ENCODE measurements around the gene MBP.
"Not testable (repeated sequence)": the region's sequence is repeated elsewhere in the genome, so short reads cannot be mapped to it uniquely, and the experiment has no call there.

The MBP gene

DNA sequence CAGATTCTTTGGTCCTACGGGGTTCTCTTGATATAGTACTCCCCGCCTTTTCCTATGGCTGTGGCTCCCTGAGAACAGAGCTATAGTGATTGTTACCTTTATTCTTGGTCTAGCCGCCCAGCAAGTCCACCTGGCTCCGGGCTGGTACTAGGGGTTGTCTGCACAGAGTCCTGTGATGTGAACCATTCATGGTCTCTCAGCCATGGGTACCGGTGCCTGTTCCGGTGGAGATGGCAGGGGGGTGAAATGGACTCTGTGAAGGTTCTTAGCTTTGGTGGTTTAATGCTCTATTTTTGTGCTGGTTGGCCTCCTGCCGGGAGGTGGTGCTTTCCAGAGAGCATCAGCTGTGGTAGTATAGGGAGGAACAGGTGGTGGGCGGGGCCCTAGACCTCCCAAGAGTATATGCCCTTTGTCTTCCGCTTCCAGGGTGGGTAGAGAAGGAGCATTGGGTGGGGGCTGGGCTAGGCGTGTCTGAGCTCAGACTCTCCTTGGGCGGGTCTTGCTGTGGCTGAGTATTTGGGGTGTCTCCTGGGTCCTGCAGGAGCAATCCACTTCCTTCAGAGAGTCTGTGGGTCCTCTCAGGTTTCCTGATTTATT, 166.9 kb downstream of the MBP start:
- DNase-seq = peak in 1 of 2 donors; percentile 77

DNA sequence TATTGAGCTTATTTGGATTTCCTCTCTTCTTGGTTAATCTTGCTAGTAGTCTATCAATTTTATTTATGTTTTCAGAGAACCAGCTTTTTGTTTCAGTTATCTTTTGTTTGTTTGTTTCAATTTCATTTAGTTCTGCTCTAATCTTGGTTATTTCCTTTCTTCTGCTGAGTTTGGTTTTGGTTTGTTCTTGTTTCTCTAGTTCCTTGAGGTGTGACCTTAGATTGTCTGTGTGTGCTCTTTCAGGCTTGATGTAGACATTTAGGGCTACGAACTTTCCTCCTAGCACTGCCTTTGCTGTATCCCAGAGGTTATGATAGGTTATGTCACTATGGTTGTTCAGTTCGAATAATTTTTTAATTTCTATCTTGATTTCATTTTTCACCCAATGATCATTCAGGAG, 168.6 kb downstream of the MBP start:
- DNase-seq = no peak

DNA sequence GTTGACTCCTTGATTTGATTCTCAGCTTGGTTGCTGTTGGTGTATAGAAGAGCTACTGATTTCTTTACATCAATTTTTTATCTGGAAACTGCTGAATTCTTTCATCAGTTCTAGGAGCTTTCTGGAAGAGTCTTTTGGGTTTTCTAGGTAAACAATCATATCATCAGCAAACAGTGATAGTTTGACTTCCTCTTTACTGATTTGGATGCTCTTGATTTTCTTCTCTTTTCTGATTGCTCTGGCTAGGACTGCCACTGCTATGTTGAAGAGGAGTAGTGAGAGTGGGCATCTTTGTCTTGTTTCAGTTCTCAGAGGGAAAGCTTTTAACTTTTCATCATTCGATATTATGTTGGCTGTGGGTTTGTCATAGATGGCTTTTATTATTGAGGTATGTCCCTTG, 169.7 kb downstream of the MBP start:
- no peak for DNase-seq

DNA sequence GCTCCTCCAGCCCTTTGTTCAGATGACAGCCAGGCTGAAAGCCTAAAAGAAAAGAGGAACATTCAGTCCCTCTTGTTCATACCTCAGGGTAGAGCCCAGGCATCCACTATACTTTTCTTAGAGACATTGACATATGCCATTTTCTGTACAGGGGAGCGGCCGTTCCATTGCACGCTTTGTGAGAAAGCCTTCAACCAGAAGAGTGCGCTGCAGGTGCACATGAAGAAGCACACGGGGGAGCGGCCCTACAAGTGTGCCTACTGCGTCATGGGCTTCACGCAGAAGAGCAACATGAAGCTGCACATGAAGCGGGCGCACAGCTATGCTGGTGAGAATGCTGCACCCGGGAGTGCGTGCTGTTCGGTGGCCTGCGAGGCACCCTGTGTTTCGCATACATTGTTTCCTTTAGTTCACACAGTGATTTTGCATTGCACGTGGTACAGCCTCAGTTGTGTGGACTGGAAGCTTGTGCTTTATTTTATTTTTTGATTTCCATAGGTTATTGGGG, 172.0 kb downstream of the MBP start:
- DNase-seq = no peak

DNA sequence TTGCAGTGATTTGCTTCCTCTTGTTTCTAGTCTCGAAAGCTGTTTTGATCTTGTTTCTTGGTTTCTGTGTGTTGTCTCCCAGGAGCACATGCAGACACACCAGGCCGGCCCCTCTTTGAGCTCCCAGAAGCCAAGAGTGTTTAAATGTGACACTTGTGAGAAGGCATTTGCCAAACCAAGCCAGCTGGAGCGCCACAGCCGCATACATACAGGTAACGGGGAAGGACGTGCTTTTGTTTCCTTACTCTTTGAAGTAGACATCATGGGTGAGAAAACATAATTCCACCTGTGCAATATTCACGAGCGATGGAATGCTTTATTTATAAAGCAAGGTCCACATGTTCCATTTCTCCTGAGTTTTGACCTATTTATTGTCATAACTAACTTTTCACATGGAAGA, 173.0 kb downstream of the MBP start:
- no peak for DNase-seq

DNA sequence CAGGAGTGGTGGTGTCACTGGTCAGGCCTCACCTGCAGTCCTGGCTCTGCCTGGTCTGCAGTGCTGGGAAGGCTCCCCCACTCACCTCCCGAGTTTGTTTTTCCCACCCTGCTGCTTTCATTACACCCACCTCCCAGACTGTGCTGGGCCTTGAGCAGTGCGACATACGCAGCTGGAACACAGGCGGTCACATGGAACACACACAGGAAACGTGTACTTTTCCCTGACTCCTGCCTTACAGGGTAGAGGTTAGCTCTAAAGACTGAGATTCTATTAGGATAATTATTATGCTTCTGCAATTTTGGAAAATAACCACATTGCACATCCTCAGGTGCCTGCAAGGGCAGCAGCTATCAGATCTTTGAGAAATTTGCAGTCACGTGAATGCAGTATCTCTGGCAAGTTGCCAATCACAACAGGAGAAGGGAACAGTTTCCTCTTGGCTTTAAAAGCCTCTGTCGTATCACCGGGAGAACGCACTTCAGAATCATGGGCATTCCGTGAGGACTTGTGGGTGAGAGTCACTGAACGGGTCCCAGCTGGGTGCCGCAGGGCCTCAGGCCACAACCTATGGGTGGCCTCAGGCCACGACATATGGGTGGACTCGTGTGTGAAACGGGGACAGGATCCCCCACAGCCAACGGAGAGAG, 173.8 kb downstream of the MBP start:
- DNase-seq = no peak

DNA sequence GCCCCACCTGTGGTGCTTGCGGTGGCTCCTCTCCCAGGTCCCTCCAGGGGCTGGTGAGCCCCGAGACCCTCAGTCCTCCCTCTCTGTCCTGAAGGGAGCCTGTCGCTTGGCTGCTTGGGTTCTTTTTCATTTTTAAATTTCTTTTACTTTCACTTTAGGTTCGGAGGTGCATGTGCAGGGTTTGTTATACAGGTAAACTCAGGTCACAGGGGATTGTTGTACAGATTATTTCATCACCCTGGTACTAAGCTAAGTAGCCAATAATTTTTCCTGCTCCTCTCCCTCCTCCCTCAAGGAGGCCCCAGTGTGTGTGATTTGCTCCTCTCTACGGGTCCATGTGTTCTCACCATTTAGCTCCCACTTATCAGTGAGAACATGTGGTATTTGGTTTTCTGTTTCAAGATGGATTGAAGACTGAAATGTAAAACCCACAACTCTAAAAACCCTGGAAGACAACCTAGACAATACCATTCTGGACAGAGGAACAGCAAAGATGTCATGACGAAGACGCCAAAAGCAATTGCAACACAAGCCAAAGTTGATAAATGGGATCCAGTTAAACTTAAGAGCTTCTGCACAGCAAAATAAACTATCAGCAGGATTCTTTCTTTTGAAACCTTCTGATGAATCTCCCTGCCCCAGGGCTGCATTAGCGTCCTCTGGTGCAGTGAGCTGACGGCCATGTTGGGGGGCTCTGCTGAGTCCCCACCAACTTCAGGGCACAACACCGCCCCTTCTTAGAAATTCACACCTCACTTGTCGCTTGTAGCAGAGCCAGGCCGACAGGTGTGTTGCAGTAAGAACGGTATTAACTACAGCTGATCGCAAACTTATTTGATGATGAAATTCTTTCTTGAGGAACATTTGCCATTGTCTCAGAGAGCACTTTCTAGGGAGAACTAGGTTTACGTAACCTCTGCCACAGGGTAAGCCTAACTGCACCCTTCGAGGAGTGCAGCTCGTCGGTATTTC, 174.9 kb downstream of the MBP start:
- no peak for DNase-seq

DNA sequence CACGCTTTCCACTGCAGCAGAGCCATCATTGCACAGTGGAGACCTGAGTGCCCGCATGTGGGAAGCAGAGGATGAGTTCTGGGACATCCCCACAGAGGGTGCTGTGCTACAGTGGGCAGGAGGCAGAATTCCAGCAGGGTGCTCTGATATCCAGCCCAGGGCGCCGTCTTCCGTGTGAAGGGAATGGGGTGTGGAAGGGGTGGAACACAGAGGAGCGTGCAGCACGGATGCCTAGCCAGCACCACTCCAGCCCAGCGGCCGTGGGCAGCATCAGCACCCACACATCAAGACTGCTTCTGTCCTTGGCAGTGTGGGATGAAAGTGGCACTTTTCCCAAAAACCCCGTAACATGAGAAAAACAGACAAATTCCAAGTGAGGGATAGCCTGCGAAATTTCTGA, 175.9 kb downstream of the MBP start:
- no peak for DNase-seq

DNA sequence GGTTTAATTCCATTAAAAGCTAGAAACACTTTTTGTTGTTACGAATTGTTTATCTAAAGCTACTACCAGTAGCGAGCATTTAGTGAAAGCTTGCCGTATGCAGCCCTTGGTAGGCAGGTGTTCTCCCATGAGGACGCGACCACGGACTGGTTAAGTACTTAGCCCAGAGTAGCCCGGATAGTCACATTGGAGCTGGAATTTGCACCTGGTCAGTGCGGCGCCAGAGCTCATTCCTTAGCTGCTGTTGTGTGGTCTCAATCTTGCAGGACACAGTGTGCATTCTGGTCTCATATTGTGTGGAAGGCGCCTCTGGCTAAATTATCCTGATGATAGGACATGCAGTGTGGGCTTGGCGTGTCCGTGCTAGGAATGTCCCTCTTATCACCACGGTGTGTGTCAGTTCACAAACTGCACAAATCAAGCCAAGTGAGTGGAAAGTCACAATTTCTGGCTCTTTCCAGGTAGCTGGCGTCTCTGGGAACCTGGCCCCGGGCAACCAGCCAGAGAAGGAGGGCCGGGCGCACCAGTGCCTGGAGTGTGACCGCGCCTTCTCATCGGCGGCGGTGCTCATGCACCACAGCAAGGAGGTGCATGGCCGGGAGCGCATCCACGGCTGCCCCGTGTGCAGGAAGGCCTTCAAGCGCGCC, 176.9 kb downstream of the MBP start:
- no peak for DNase-seq

DNA sequence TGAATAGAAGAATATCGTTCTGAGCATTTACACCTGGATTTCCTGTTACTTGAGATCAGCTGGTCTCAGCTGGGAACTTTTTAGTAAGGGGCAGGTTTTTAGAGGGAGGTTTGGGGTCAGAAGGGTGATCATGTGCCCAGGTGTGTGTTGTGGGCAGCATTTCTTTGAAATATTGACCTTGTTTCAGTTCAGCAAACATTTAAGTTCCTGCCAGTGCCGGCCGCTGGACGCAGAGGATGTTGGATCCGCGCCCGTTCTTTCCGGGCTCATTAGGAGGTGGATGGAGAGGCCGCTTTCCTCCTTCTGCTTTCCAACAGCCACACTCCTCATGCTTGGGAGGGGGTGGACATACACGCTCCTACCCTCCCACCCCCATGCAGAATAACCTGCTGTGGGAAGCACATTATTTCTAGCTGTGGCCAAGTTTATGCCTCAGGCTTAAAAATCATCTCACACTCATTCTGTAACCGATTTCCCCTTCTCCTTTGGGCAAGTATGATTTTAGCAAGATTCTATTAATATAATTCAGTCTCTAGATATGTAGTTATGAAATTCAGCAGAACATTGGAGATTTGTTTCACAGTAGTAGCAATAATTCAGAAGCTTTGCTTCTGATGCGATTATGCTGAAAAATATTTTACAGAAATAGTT, 178.9 kb downstream of the MBP start:
- no peak for DNase-seq

DNA sequence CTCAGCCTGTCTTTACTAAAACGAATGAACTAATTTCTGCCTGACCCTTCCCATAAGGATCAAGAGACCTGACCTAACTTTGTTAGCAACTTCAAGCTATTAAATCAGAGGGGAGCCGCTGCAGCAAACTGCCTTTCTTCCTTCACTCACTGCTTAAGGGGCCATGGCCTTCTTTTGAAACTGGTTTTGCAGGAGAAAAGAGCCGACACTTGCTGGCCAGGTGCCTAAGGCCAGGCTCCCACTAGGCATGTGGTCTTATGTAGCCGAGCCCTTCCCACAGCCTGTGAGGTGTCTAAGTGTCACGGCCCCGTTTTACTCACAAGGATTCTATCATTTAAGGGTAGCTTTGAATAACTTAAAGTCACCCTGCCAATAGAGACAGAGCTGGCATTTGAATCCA, 179.4 kb downstream of the MBP start:
- DNase-seq = no peak

DNA sequence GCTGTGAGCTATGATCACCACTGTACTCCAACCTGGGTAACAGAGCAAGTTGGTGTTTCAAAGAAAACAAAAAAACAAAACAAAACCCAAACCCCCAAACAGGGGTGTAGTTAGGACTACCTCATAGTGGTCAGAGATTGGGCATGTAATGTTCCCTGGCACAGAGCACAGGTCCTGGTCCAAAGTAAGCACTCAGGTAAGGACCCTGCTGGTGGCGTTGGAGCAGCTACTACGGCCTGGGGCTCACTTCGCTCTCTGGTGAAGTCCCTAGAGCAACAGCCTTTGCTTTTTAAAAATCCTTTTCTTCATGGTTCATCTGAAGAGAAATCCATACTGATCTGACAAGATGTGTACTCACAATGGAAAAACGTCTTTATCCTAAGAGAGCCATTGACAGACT, 179.8 kb downstream of the MBP start:
- no peak for DNase-seq

DNA sequence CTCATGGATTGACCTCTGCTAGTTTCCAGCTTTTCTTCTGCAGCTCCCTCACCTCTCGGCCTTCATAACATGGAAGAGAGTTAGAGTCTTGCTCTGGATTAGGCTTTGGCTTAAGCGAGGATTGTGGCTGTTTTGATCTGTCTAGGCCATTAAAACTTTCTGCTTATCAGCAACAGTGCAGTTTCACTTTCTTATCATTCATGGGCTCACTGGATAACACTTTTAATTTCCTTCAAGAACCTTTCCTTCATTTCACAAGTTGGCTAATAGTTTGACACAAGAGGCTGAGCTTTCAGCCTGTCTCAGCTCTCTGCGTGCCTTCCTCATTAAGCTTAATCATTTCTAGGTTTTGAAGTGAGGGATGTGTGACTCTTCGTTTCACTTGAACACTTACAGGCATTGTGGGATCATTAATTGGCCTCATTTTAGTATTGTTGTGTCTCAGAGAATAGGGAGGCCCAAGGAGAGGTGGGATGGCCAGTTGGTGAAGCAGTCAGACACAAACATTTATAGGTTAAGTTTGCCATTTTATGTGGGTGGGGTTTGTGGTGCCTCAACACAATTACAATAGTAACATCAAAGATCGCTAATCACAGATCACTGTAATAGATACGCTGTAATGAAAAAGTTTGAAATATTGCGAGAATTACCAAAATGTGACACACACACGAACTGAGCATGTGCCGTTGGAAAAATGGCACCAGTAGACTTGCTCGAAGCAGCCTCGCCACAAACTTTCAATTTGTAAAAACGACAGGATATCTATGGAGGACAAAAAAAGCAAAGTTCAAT, 180.9 kb downstream of the MBP start:
- DNase-seq = no peak

DNA sequence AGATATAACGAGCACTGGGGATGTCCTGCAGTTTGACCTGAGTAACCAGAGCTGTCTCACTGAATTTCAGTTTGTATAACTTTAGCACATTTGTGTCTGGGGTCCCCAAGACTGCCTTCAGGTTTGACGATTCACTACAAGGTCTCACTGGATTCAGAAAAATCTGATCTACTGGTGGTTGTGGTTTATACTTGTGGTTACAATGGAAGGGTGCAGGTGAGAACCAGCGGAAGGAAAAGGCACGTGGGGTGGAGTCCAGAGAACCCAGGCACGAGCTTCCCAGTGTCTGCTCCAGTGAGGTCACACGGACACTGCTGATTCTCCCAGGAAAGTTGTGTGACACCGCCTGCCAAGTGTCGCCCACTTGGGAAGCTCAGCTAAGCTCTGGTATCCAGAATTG, 184.2 kb downstream of the MBP start:
- peak in 1 of 2 donors; percentile 16 for DNase-seq

DNA sequence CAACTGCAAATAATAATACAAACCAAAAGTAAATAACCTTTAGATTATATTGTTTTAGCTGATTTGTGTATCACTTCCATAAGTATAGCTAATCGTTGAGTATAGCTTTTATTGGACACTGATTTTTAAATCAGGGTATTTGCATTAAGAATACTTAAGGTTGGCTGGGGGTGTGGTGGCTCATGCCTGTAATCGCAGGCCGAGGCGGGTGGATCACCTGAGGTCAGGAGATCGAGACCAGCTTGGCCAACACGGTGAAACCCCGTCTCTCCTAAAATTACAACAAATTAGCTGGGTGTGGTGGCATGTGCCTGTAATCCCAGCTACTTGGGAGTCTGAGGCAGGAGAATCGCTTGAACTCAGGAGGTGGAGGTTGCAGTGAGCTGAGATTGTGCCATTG, 188.2 kb downstream of the MBP start:
- not testable (repeated sequence) for DNase-seq

DNA sequence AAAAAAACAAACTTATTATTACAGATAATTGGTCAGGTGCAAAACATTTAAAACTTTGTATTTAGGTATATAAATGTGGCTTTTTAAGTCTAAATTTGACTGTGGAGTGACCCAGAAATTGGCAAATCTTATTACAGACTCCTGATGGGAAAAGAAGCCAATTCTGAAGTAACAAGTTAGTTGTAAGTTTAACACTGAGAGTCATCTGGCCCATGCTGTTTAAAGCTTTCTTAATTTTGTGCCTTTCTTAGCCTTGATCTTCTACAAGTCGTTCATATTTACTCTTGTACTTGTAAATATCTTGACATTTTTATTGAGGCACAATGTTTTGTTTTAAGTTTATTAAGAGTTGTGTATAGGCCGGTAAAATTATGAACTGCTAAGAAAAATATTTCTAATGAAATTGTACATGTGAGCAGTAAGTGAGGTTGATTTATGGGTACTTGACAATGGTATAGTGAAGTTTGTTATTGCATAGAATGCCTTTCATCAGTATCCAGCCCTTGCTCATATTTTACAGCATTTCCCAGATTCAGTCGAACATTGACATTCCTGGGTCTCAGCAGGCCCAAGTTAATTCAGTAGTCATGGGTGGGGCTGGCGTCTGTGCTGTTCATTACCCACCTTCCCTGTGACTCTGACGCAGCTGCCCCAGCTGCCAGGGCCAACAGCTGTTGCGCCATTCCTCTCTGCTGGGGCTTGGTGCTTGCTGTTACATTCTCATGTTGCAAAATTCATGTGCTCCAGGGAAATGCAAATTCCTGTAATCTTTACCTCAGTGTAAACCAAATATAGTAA, 188.8 kb downstream of the MBP start:
- DNase-seq = no peak

DNA sequence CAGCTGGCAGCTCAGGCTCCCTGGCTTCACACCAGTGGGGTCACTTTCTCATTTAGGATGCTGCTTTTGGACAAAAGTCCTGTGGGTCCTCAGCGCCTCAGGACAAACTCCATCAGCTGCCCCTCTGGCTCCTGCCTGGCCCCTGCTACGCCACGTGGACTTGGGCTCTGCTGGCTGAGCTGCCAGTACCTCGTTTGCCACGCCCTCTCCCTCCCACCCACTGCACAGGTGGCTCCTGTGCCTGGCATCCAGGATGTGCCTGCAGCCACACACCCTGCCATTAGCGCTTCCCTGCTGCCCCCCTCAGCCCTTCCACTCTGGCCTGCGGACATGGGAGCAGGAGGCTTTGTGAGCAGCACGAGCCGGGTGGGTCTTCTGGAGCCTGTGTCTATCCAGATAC, 191.3 kb downstream of the MBP start:
- no peak for DNase-seq

DNA sequence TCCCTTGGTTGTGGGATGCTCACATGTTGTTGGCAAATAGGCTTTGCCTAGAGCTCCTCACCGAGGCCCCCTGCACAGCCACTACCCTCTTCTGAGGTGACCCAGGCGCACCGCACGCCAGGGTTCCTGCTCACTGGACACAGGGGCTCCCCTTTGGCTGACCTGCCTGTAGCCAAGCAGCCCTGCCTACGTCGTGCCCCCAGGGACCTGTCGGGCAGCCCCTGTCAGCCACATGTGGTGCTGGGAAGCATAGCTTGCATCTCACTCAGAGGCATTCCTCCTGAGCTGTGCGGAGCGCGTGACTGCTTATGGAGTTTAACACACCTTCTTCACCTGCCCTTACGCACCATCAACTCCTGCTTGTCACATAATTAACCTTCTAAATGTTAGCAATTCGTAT, 194.0 kb downstream of the MBP start:
- DNase-seq = no peak

DNA sequence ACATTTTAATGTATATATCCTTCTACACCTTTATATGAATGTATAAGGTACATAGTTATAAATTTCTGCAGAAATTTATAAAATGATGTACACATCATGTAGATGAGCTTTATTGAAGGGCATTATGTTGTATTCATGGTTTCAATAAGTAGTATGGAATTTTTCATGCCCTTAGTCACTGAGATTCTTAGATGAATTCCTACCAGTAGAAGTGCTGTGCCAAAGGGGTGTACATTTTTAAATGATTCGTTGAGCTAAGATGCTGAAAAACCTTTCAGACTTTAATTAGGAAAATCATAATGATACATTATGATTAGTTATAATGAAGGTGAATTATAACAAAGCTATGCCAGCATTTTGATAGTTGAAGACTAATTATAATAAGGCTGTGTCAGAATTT, 195.0 kb downstream of the MBP start:
- no peak for DNase-seq

DNA sequence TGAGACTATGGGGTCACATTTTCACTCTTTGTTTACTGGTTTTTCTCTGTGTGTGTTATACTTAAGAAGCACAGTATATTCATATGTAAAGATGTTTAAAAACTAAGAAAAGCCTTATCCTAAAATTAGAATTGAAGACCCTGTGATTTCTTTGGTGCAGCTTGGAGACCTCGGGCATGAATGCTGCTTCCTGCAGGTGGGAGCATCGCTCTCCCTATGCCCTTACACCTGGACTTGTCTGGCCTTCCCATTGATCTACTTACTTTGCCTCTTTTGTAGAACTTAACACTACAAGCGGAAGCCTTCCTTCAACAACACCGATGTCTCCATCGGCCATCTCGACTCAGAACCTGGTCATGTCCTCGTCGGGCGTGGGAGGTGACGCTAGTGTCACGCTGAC, 195.7 kb downstream of the MBP start:
- no peak for DNase-seq

DNA sequence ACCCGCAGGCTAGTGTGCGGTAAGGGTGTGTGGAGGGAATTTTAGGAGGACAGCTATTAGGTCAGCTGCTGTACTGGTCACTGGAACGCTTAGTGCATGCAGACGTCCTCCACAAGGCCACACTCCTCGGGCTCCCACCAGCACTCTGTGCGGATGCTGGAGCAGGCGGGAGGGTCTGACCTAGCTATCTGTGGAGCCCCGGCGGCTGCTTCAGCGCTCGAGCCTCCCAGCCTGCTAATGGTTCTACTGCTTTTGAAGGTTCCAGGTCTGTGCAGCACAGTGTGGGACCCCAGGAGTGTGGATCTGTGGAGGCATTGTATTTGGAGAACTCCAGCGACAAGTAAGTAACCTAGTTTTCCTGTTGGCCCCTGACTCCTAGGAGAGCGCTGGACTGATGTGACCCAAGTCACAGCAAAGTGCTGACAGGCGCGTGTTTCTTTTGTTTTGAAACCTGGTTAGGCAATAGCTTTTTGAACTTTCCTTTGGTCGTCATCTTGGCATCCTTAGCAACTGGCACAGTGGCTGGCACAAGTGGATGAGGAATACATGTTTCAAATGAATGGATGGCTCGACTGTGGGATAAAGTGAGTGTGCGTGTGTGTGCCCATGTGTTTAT, 196.8 kb downstream of the MBP start:
- no peak for DNase-seq
